Body of pancreas (tissue), 4 donors: ENCODE measurements around the gene LRIG2.

Experiments used
- CTCF ChIP-seq, 7 experiments: fragments of 450-650 bp in 4 of 7; fragments of 200-600 bp in 3 of 7; sonication (generic) in 3 of 7; IDR thresholded peaks; one replicate each; pipeline ENCODE4 v1.5.1; 2016 to 2019; ENCODE audit warnings: antibody characterized with exemption in 7 of 7
- POLR2A ChIP-seq, 3 donors: fragments of 450-650 bp; IDR thresholded peaks; one replicate each; pipeline ENCODE4 v1.6.1; 2016; ENCODE audit warnings: antibody characterized with exemption in 3 of 3, mild to moderate bottlenecking in 2 of 3

DNA sequence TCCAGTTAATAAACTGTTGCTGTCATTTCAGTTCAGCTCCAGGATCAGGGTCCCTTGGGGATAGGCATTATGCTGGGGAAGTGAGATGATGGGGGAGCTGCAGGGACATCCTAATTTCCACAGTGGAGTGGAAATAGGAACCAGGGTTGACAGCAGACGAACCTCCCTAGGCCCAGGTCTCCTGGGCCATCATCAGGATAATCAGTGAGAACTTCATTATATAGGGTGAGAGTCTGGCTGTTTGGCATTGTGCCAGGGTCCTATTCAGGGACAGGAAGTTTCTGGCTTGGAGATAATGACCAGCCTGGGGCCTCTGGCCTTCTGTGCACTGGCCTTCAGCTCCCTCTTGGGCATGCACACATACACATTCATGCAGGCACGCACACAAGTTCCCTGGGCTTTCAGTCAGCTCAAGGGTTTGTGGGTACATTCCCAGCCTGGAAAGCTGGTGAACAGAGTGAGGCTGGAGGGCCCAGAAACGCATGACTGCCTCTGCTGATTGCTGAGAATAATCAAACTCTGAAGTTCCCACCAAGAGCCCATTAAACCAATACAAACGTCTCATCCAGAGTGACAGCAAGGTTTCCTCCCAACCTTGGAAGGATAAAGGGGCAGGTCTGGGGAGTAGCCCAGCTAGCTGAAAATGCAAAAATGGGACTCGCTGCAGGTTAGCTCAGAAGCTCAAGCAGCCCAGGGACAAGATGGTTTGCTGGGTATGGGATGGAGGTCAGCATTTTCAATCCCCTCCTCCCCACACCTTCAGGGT is 13.9 kb upstream of the LRIG2 start:
- TF ChIP-seq POLR2A (IDR thresholded peaks at IDR 0.05) = no peak
- no peak for TF ChIP-seq CTCF (IDR thresholded peaks at IDR 0.05)
